Natural killer cell (primary cell): ENCODE measurements around the gene TMEM200C. TPM values are rescaled to one million over a fixed set of nuclear protein-coding genes. Genes with fewer than 3 reads are reported as not detected.
"Not testable (repeated sequence)": the region's sequence is repeated elsewhere in the genome, so short reads cannot be mapped to it uniquely, and the experiment has no call there.

Experiments
- ATAC-seq, 3 donors: fragments of 150-1000 bp in 2 of 3; fragments of 200-7000 bp in 1 of 3; cut with Tn5 transposase; 1 replicate in 1 of 3; 2 replicates in 2 of 3; pipeline ENCODE4 v1.10.0; 2021; ENCODE audit warnings: mild to moderate bottlenecking in 2 of 3, moderate library complexity in 2 of 3
- DNase-seq, 2 donors: peaks; one replicate each; pipeline versions ENCODE4 v3.0.0 to v3.0.0-alpha.2; 2013 to 2021; ENCODE audit warnings: mixed read lengths in 1 of 2
- H3K27ac ChIP-seq: one replicate; pipeline ENCODE4 v1.5.1; 2013; ENCODE audit warnings: mild to moderate bottlenecking, low read length
- H3K27me3 ChIP-seq: one replicate; pipeline ENCODE4 v1.6.1; 2013; ENCODE audit warnings: low read length; ENCODE audit not compliant: control insufficient read depth, insufficient read depth
- H3K36me3 ChIP-seq: one replicate; pipeline ENCODE4 v1.6.1; 2013; ENCODE audit warnings: low read length; ENCODE audit not compliant: control insufficient read depth, insufficient read depth
- H3K4me1 ChIP-seq: one replicate; pipeline ENCODE4 v1.6.1; 2013; ENCODE audit warnings: low read length; ENCODE audit not compliant: control insufficient read depth, insufficient read depth
- H3K4me3 ChIP-seq: one replicate; pipeline ENCODE4 v1.5.1; 2013; ENCODE audit warnings: low read length
- H3K9me3 ChIP-seq: one replicate; pipeline ENCODE4 v1.6.1; 2013; ENCODE audit warnings: low read length; ENCODE audit not compliant: control insufficient read depth, insufficient read depth
- H3K27ac Mint-ChIP-seq, 2 donors: one replicate each; pipeline ENCODE4 v1.8.0; 2022; ENCODE audit warnings: mild to moderate bottlenecking in 2 of 2, mixed read lengths in 2 of 2, moderate library complexity in 1 of 2
- H3K27me3 Mint-ChIP-seq, 2 donors: one replicate each; pipeline ENCODE4 v1.8.0; 2022; ENCODE audit warnings: low read depth in 2 of 2, mixed read lengths in 2 of 2
- H3K36me3 Mint-ChIP-seq: one replicate; pipeline ENCODE4 v1.8.0; 2022; ENCODE audit warnings: mixed read lengths
- H3K4me1 Mint-ChIP-seq, 2 donors: one replicate each; pipeline ENCODE4 v1.8.0; 2022; ENCODE audit warnings: mixed read lengths in 2 of 2
- H3K4me3 Mint-ChIP-seq: one replicate; pipeline ENCODE4 v1.8.0; 2022; ENCODE audit warnings: mild to moderate bottlenecking, moderate library complexity, mixed read lengths
- H3K9me3 Mint-ChIP-seq, 2 donors: one replicate each; pipeline ENCODE4 v1.8.0; 2022; ENCODE audit warnings: mixed read lengths in 2 of 2
- WGBS: methylation state at CpG from one replicate; pipeline ENCODE4 v1.1.7; 2013; ENCODE audit warnings: missing lambda C conversion rate; ENCODE audit not compliant: insufficient coverage; 5-methylcytosine and 5-hydroxymethylcytosine counted together
- intact Hi-C: fragments of 100-400 bp; cut with micrococcal nuclease; formaldehyde crosslinking; loops from one replicate; pipeline ENCODE4 v1.14.2; 2022
- total RNA-seq, 4 donors: library from RNA; stranded (reverse); fragments of 120-200 nt in 1 of 4; gene quantifications; one replicate each; pipeline versions ENCODE4 v1.2.3 to v1.2.4, GENCODE V29; 2013 to 2022
- TF ChIP-seq, protein P1 (sequence below): fragments of 200-600 bp; IDR thresholded peaks from one replicate; pipeline ENCODE4 v1.8.0; 2022; ENCODE audit warnings: antibody characterized with exemption

Gene TMEM200C
- total RNA-seq, 3 donors from 2014 or later (not counting 1 experiment from before 2014, with no cell fraction given): not detected

DNA sequence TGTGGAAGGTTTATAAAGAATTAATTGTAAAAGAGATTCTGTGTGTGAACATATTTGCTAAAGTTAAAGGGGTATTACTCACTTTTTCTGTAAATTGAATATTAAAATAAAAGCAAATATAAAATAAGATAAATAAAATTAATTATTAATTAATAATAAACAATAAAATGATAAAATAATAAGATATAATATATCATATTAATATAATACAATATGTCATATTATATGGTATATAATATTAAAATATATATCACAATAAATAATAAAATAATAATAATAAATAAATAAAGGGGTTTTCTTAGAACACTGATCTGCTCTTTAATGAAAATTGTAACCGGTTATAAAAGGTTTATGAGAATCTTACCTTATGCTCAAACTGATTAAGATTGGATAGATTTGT is 29.8 kb downstream of the TMEM200C start:
- Histone ChIP-seq H3K4me1 (no peaks in the 10 kb centered on the region), H3K27ac (no peak overlapping the region), H3K27me3 (no peaks in the 10 kb centered on the region), H3K36me3 (no peaks in the 10 kb centered on the region), H3K4me3 (no peak overlapping the region), H3K9me3 (peaks cover 6% of the 10 kb centered on the region)
- H3K27me3 Mint-ChIP-seq: peaks cover 0 to 1% of the 10 kb centered on the region in 2 donors
- H3K9me3 Mint-ChIP-seq: no peaks in the 10 kb centered on the region
- WGBS: no CpG with 5 or more reads among the region's 1 CpG
- H3K4me1 Mint-ChIP-seq: no peaks in the 10 kb centered on the region
- DNase-seq: no peak
- no peak overlapping the region for H3K27ac Mint-ChIP-seq
- intact Hi-C loops: no loop called here
- no peak overlapping the region for H3K4me3 Mint-ChIP-seq
- no peak for ATAC-seq
- TF ChIP-seq, protein P1, sequence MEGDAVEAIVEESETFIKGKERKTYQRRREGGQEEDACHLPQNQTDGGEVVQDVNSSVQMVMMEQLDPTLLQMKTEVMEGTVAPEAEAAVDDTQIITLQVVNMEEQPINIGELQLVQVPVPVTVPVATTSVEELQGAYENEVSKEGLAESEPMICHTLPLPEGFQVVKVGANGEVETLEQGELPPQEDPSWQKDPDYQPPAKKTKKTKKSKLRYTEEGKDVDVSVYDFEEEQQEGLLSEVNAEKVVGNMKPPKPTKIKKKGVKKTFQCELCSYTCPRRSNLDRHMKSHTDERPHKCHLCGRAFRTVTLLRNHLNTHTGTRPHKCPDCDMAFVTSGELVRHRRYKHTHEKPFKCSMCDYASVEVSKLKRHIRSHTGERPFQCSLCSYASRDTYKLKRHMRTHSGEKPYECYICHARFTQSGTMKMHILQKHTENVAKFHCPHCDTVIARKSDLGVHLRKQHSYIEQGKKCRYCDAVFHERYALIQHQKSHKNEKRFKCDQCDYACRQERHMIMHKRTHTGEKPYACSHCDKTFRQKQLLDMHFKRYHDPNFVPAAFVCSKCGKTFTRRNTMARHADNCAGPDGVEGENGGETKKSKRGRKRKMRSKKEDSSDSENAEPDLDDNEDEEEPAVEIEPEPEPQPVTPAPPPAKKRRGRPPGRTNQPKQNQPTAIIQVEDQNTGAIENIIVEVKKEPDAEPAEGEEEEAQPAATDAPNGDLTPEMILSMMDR: no peak
- H3K36me3 Mint-ChIP-seq: no peaks in the 10 kb centered on the region

DNA sequence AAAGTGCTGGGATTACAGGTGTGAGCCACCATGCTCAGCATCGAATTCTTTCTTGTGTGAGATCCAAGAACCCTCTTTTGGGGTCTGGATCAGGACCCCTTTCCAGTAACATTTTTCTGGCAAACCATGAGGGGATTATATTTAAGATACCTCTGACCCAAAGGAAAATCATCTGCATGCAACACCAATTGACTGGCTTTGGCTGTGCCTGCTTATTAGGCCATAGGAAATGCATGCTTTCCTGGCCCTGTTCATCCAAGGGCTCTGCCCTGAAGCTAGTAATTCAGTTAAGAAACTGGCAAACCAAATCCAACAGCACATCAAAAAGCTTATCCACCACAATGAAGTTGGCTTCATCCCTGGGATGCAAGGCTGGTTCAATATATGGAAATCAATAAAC is 33.2 kb downstream of the TMEM200C start:
- H3K4me3 ChIP-seq, H3K36me3 Mint-ChIP-seq, H3K27ac ChIP-seq, H3K4me1 Mint-ChIP-seq, ATAC-seq, H3K27ac Mint-ChIP-seq, H3K36me3 ChIP-seq, H3K4me1 ChIP-seq, H3K27me3 ChIP-seq, H3K9me3 Mint-ChIP-seq, intact Hi-C loops, H3K27me3 Mint-ChIP-seq, DNase-seq, H3K9me3 ChIP-seq, H3K4me3 Mint-ChIP-seq: not testable (repeated sequence)
- 25% methylated on average over 1 of the region's 1 CpG for WGBS

DNA sequence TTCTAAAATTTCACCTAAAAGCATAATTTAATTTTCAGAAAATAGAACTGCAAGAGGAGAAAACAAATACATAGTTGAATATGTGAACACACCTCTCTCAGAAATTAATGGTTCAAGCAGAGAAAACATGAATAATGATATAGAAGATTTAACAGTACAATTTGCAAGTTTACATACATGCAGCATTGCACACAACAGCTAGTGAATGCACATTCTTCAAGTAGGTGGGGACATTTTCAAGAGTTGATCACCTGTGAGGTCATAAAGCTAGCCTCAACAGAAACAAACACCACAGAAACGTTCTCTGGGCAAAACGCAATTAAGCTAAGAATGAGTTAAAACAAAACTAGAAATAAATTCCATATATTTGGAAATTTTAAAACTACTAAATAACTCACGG is 38.1 kb downstream of the TMEM200C start:
- DNase-seq (no peak), ATAC-seq (no peak)
- Mint-ChIP-seq H3K27ac (no peak overlapping the region), H3K36me3 (no peaks in the 10 kb centered on the region), H3K4me3 (no peak overlapping the region), H3K4me1 (no peaks in the 10 kb centered on the region), H3K9me3 (no peaks in the 10 kb centered on the region), H3K27me3 (peaks cover 19 to 33% of the 10 kb centered on the region in 2 donors)
- no peaks in the 10 kb centered on the region for H3K36me3 ChIP-seq
- intact Hi-C loops: no loop called here
- peaks cover 2% of the 10 kb centered on the region for H3K27me3 ChIP-seq
- no peak overlapping the region for H3K27ac ChIP-seq
- H3K4me1 ChIP-seq: no peaks in the 10 kb centered on the region
- TF ChIP-seq, protein P1: no peak
- H3K9me3 ChIP-seq: peaks cover 5% of the 10 kb centered on the region
- no peak overlapping the region for H3K4me3 ChIP-seq
- no CpG with 5 or more reads among the region's 3 CpGs for WGBS

DNA sequence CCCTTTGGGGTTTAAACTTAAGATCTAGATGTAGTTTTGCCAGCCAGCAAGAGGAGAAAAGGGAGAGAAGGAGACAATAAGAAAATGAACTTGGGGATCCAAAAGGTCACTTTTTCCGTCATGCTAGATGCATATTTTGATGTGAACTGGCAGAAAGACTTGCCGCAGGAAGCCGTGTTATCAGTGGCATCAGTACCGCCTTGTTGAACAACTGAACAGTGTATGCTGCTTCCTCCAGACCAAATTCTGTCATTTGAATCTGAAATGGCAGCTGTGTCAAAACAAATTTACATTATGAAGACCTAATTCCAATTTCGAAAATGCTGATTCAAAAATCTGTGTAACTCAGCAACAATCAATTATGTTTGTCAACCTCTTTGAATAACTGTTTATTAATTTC is 42.1 kb downstream of the TMEM200C start:
- H3K27me3 Mint-ChIP-seq: peaks cover 19 to 32% of the 10 kb centered on the region in 2 donors
- Histone ChIP-seq H3K27me3 (peaks cover 2% of the 10 kb centered on the region), H3K36me3 (no peaks in the 10 kb centered on the region), H3K4me1 (no peaks in the 10 kb centered on the region), H3K27ac (no peak overlapping the region), H3K4me3 (no peak overlapping the region), H3K9me3 (no peaks in the 10 kb centered on the region)
- H3K27ac Mint-ChIP-seq: no peak overlapping the region
- H3K36me3 Mint-ChIP-seq: no peaks in the 10 kb centered on the region
- 56% methylated on average over 5 of the region's 5 CpGs for WGBS
- no peaks in the 10 kb centered on the region for H3K9me3 Mint-ChIP-seq
- TF ChIP-seq, protein P1: no peak
- ATAC-seq: no peak
- DNase-seq: no peak
- intact Hi-C loops: no loop called here
- no peaks in the 10 kb centered on the region for H3K4me1 Mint-ChIP-seq
- H3K4me3 Mint-ChIP-seq: no peak overlapping the region
